ENCODE results near the gene GBP3.

Gene GBP3

GRCh38 chr1:89065079-89065868 is 42.6 kb upstream of the GBP3 start, which contains the start of gene GBP1:
GBP1 (minus strand) TSS chr1:89065208; CDS start chr1:89063234, 1,974 bp downstream.
- H2BK12ac ChIP-seq (ENCODE audit: low read length) = no peak within 1 kb of the TSS
- H4K91ac ChIP-seq (ENCODE audit: low read depth, low read length, poor library complexity) = no peak within 1 kb of the TSS
- no peak within 1 kb of the TSS for H3K23ac ChIP-seq (ENCODE audit: low read depth, low read length, poor library complexity)
- no peak within 1 kb of the TSS for H3K14ac ChIP-seq (ENCODE audit: low read length)
- H3K4me3 ChIP-seq (ENCODE audit: low read length in 2 of 2) = no peak within 1 kb of the TSS
- H3K9me3 ChIP-seq (replicated peaks in 1 of 2; ENCODE audit: control insufficient read depth in 2 of 2, insufficient read depth in 1 of 2, low read depth in 1 of 2, low read length in 2 of 2) = no peaks in the 10 kb centered on the region
- no peak within 1 kb of the TSS for H3K9ac ChIP-seq (ENCODE audit: low read depth, low read length, poor library complexity)
- H3K79me1 ChIP-seq (ENCODE audit: low read depth, low read length) = no peaks in the 10 kb centered on the region
- no CpG with 5 or more reads among the region's 4 CpGs for WGBS, 2 donors (ENCODE audit: extremely low coverage in 2 of 2, insufficient read length in 2 of 2, insufficient replicate concordance in 1 of 2)
- no peak within 1 kb of the TSS for H4K8ac ChIP-seq (ENCODE audit: low read depth, low read length)
- H3K4ac ChIP-seq (ENCODE audit: low read length) = no peak within 1 kb of the TSS
- H2BK120ac ChIP-seq (ENCODE audit: low read depth, low read length) = no peak within 1 kb of the TSS
- H2BK15ac ChIP-seq (ENCODE audit: low read length) = no peak within 1 kb of the TSS
- no peak within 1 kb of the TSS for H3K18ac ChIP-seq (ENCODE audit: low read length)
- H3K4me1 ChIP-seq (ENCODE audit: control insufficient read depth in 2 of 2, insufficient read depth in 1 of 2, low read depth in 1 of 2, low read length in 2 of 2) = no peaks in the 10 kb centered on the region
- H3K27ac ChIP-seq (replicated peaks; ENCODE audit: low read length) = no peak within 1 kb of the TSS
- no peak for DNase-seq (ENCODE audit: low spot score)
- no peak within 1 kb of the TSS for H3K4me2 ChIP-seq (ENCODE audit: insufficient read depth, low read length, poor library complexity, severe bottlenecking)
- no peak within 1 kb of the TSS for H2BK5ac ChIP-seq (ENCODE audit: low read length)
- H3K27me3 ChIP-seq (ENCODE audit: control insufficient read depth in 3 of 3, insufficient read depth in 3 of 3, low read depth in 1 of 3, low read length in 3 of 3) = no peaks in the 10 kb centered on the region
- H2AFZ ChIP-seq (ENCODE audit: low read length) = no peak within 1 kb of the TSS
- no peak within 1 kb of the TSS for H2AK5ac ChIP-seq (ENCODE audit: low read depth, low read length)
- H3K36me3 ChIP-seq (replicated peaks in 1 of 2; ENCODE audit: control insufficient read depth in 2 of 2, insufficient read depth in 2 of 2, low read length in 2 of 2) = no peaks in the 10 kb centered on the region

- H3K4me2 ChIP-seq (ENCODE audit: insufficient read depth, low read length, poor library complexity, severe bottlenecking) = no peak overlapping the region
- H3K14ac ChIP-seq (ENCODE audit: low read length) = no peak overlapping the region
- no peaks in the 10 kb centered on the region for H3K36me3 ChIP-seq (replicated peaks in 1 of 2; ENCODE audit: control insufficient read depth in 2 of 2, insufficient read depth in 2 of 2, low read length in 2 of 2)
- no peak overlapping the region for H3K4ac ChIP-seq (ENCODE audit: low read length)
- no peak overlapping the region for H2BK15ac ChIP-seq (ENCODE audit: low read length)
- no peaks in the 10 kb centered on the region for H3K79me1 ChIP-seq (ENCODE audit: low read depth, low read length)
- WGBS, 2 donors (ENCODE audit: extremely low coverage in 2 of 2, insufficient read length in 2 of 2, insufficient replicate concordance in 1 of 2) = no CpG with 5 or more reads among the region's 4 CpGs
- no peaks in the 10 kb centered on the region for H3K4me1 ChIP-seq (ENCODE audit: control insufficient read depth in 2 of 2, insufficient read depth in 1 of 2, low read depth in 1 of 2, low read length in 2 of 2)
- no peak overlapping the region for H4K8ac ChIP-seq (ENCODE audit: low read depth, low read length)
- H4K91ac ChIP-seq (ENCODE audit: low read depth, low read length, poor library complexity) = no peak overlapping the region
- no peak overlapping the region for H2BK12ac ChIP-seq (ENCODE audit: low read length)
- H2AFZ ChIP-seq (ENCODE audit: low read length) = no peak overlapping the region
- H2AK5ac ChIP-seq (ENCODE audit: low read depth, low read length) = no peak overlapping the region
- DNase-seq (ENCODE audit: low spot score) = no peak
- no peak overlapping the region for H2BK120ac ChIP-seq (ENCODE audit: low read depth, low read length)
- no peak overlapping the region for H3K9ac ChIP-seq (ENCODE audit: low read depth, low read length, poor library complexity)
- H3K27me3 ChIP-seq (ENCODE audit: control insufficient read depth in 3 of 3, insufficient read depth in 3 of 3, low read depth in 1 of 3, low read length in 3 of 3) = no peaks in the 10 kb centered on the region
- no peaks in the 10 kb centered on the region for H3K9me3 ChIP-seq (replicated peaks in 1 of 2; ENCODE audit: control insufficient read depth in 2 of 2, insufficient read depth in 1 of 2, low read depth in 1 of 2, low read length in 2 of 2)
- H2BK5ac ChIP-seq (ENCODE audit: low read length) = no peak overlapping the region
- no peak overlapping the region for H3K18ac ChIP-seq (ENCODE audit: low read length)
- no peak overlapping the region for H3K27ac ChIP-seq (replicated peaks; ENCODE audit: low read length)
- H3K4me3 ChIP-seq (ENCODE audit: low read length in 2 of 2) = no peak overlapping the region
- no peak overlapping the region for H3K23ac ChIP-seq (ENCODE audit: low read depth, low read length, poor library complexity)
Observed at GRCh38 chr1:89064632-89065031, 42.0 kb upstream of the GBP3 start.

GRCh38 chr1:89063094-89063493 is 40.4 kb upstream of the GBP3 start:
- no peak overlapping the region for H2AFZ ChIP-seq (ENCODE audit: low read length)
- no peak overlapping the region for H3K14ac ChIP-seq (ENCODE audit: low read length)
- DNase-seq (ENCODE audit: low spot score) = no peak
- H3K4me1 ChIP-seq (ENCODE audit: control insufficient read depth in 2 of 2, insufficient read depth in 1 of 2, low read depth in 1 of 2, low read length in 2 of 2) = no peaks in the 10 kb centered on the region
- no peaks in the 10 kb centered on the region for H3K9me3 ChIP-seq (replicated peaks in 1 of 2; ENCODE audit: control insufficient read depth in 2 of 2, insufficient read depth in 1 of 2, low read depth in 1 of 2, low read length in 2 of 2)
- no peak overlapping the region for H2BK120ac ChIP-seq (ENCODE audit: low read depth, low read length)
- H3K27ac ChIP-seq (replicated peaks; ENCODE audit: low read length) = no peak overlapping the region
- H3K36me3 ChIP-seq (replicated peaks in 1 of 2; ENCODE audit: control insufficient read depth in 2 of 2, insufficient read depth in 2 of 2, low read length in 2 of 2) = no peaks in the 10 kb centered on the region
- H2AK5ac ChIP-seq (ENCODE audit: low read depth, low read length) = no peak overlapping the region
- H2BK12ac ChIP-seq (ENCODE audit: low read length) = no peak overlapping the region
- H3K23ac ChIP-seq (ENCODE audit: low read depth, low read length, poor library complexity) = no peak overlapping the region
- no peak overlapping the region for H2BK15ac ChIP-seq (ENCODE audit: low read length)
- no peak overlapping the region for H4K8ac ChIP-seq (ENCODE audit: low read depth, low read length)
- H3K18ac ChIP-seq (ENCODE audit: low read length) = no peak overlapping the region
- H4K91ac ChIP-seq (ENCODE audit: low read depth, low read length, poor library complexity) = no peak overlapping the region
- no peak overlapping the region for H3K9ac ChIP-seq (ENCODE audit: low read depth, low read length, poor library complexity)
- H3K4me2 ChIP-seq (ENCODE audit: insufficient read depth, low read length, poor library complexity, severe bottlenecking) = no peak overlapping the region
- H3K4ac ChIP-seq (ENCODE audit: low read length) = no peak overlapping the region
- H2BK5ac ChIP-seq (ENCODE audit: low read length) = no peak overlapping the region
- H3K79me1 ChIP-seq (ENCODE audit: low read depth, low read length) = no peaks in the 10 kb centered on the region
- no peak overlapping the region for H3K4me3 ChIP-seq (ENCODE audit: low read length in 2 of 2)
- no CpG with 5 or more reads among the region's 3 CpGs for WGBS, 2 donors (ENCODE audit: extremely low coverage in 2 of 2, insufficient read length in 2 of 2, insufficient replicate concordance in 1 of 2)
- H3K27me3 ChIP-seq (ENCODE audit: control insufficient read depth in 3 of 3, insufficient read depth in 3 of 3, low read depth in 1 of 3, low read length in 3 of 3) = no peaks in the 10 kb centered on the region

GRCh38 chr1:89060091-89060490 is 37.4 kb upstream of the GBP3 start:
- no peaks in the 10 kb centered on the region for H3K27me3 ChIP-seq (ENCODE audit: control insufficient read depth in 3 of 3, insufficient read depth in 3 of 3, low read depth in 1 of 3, low read length in 3 of 3)
- H3K18ac ChIP-seq (ENCODE audit: low read length) = no peak overlapping the region
- H3K9me3 ChIP-seq (replicated peaks in 1 of 2; ENCODE audit: control insufficient read depth in 2 of 2, insufficient read depth in 1 of 2, low read depth in 1 of 2, low read length in 2 of 2) = no peaks in the 10 kb centered on the region
- WGBS, 2 donors (ENCODE audit: extremely low coverage in 2 of 2, insufficient read length in 2 of 2, insufficient replicate concordance in 1 of 2) = no CpG with 5 or more reads among the region's 5 CpGs
- H3K4me2 ChIP-seq (ENCODE audit: insufficient read depth, low read length, poor library complexity, severe bottlenecking) = no peak overlapping the region
- no peaks in the 10 kb centered on the region for H3K79me1 ChIP-seq (ENCODE audit: low read depth, low read length)
- no peak for DNase-seq (ENCODE audit: low spot score)
- no peak overlapping the region for H3K27ac ChIP-seq (replicated peaks; ENCODE audit: low read length)
- H3K23ac ChIP-seq (ENCODE audit: low read depth, low read length, poor library complexity) = no peak overlapping the region
- no peak overlapping the region for H2BK5ac ChIP-seq (ENCODE audit: low read length)
- H3K9ac ChIP-seq (ENCODE audit: low read depth, low read length, poor library complexity) = no peak overlapping the region
- H2BK12ac ChIP-seq (ENCODE audit: low read length) = no peak overlapping the region
- no peaks in the 10 kb centered on the region for H3K4me1 ChIP-seq (ENCODE audit: control insufficient read depth in 2 of 2, insufficient read depth in 1 of 2, low read depth in 1 of 2, low read length in 2 of 2)
- H3K36me3 ChIP-seq (replicated peaks in 1 of 2; ENCODE audit: control insufficient read depth in 2 of 2, insufficient read depth in 2 of 2, low read length in 2 of 2) = no peaks in the 10 kb centered on the region
- no peak overlapping the region for H3K14ac ChIP-seq (ENCODE audit: low read length)
- no peak overlapping the region for H2BK120ac ChIP-seq (ENCODE audit: low read depth, low read length)
- H3K4ac ChIP-seq (ENCODE audit: low read length) = no peak overlapping the region
- no peak overlapping the region for H2AFZ ChIP-seq (ENCODE audit: low read length)
- H2BK15ac ChIP-seq (ENCODE audit: low read length) = no peak overlapping the region
- no peak overlapping the region for H3K4me3 ChIP-seq (ENCODE audit: low read length in 2 of 2)
- no peak overlapping the region for H4K91ac ChIP-seq (ENCODE audit: low read depth, low read length, poor library complexity)
- no peak overlapping the region for H4K8ac ChIP-seq (ENCODE audit: low read depth, low read length)
- no peak overlapping the region for H2AK5ac ChIP-seq (ENCODE audit: low read depth, low read length)

Measured in neuronal stem cell (in vitro differentiated cells).